Activated naive CD4-positive, alpha-beta T cell treated with anti-CD3 and anti-CD28 coated beads, Interleukin-2, amount 50 U/mL, for 72 hours (primary cell): ENCODE data around the gene JAZF1. TPM values are rescaled to one million over a fixed set of nuclear protein-coding genes. Genes with fewer than 3 reads are reported as not detected.
A peak's percentile ranks its signal among the peaks of the same experiment; 100 is the strongest.

Source experiments
- ATAC-seq, 2 donors: fragments of 150-1000 bp; cut with Tn5 transposase; 2 replicates each; pipeline ENCODE4 v1.10.0; 2021; ENCODE audit warnings: mild to moderate bottlenecking in 2 of 2, moderate library complexity in 2 of 2
- DNase-seq, 2 donors: peaks; one replicate each; pipeline ENCODE4 v3.0.0; 2021 to 2022; ENCODE audit warnings: low spot score in 2 of 2
- H3K27ac Mint-ChIP-seq, 2 donors: one replicate each; pipeline ENCODE4 v1.8.0; 2022; ENCODE audit warnings: mild to moderate bottlenecking in 2 of 2, mixed read lengths in 2 of 2
- H3K36me3 Mint-ChIP-seq, 2 donors: one replicate each; pipeline ENCODE4 v1.8.0; 2022; ENCODE audit warnings: mixed read lengths in 2 of 2
- H3K9me3 Mint-ChIP-seq, 2 donors: one replicate each; pipeline ENCODE4 v1.8.0; 2022; ENCODE audit warnings: mixed read lengths in 2 of 2
- total RNA-seq, 2 donors: library from RNA; stranded (reverse); gene quantifications; one replicate each; pipeline ENCODE4 v1.2.3, GENCODE V29; 2022

Gene JAZF1
- total RNA-seq, 2 donors from 2014 or later = 3.3 to 3.4 TPM

DNA sequence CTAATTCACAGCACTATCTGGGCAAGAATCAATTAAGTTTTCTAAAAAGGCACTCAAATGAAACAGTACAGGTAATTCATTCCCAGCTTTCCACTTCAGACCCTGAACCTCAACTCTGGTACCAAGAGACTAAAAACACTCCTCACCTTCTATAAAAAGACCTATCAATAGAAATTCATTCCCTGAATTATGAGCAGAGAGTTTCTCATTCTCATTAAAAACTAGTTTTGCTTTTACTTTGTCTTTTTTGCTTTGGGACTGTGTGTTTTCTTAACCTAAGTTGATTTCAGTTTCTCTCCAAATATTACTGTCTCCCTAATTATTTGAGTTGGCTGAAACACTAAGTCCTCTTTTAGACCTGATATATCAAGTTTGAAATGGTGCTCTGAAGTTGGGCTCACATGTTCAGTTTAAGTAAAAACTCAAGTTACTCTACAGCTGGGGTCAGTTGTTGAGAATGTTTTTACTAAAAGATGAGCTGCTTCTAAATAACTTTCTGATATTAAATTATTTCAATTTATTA, 189.5 kb downstream of the JAZF1 start:
- no peak for ATAC-seq

DNA sequence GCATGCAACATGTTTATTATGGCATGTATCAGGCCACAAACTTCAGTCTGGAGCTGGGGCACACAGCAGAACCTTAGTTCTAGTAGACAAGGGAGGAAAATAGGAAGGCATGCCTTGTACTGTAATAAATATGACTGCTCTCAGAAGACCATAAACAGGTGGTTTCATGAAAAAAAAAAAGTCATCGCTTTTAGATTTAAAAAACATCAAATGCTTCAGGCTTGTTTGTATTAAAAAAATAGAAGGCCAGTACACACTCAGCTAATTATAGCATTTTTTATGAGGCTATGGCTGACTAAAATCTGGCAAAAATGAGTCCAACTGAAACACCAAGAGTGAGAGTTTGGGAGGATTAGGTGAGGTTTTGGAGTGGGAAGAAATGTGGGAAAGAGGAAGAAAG, 204.1 kb downstream of the JAZF1 start:
- H3K9me3 Mint-ChIP-seq = peaks cover 4 to 18% of the 10 kb centered on the region in 2 donors
- DNase-seq (no peak), ATAC-seq (no peak)
- H3K27ac Mint-ChIP-seq = no peak overlapping the region
- H3K36me3 Mint-ChIP-seq = peaks cover 10 to 21% of the 10 kb centered on the region in 2 donors

More for the DNA sequence above, 189.5 kb downstream of the JAZF1 start:
- H3K9me3 Mint-ChIP-seq = peaks cover 3 to 4% of the 10 kb centered on the region in 2 donors
- H3K27ac Mint-ChIP-seq = no peak overlapping the region
- DNase-seq = no peak
- peaks cover 0 to 16% of the 10 kb centered on the region in 2 donors for H3K36me3 Mint-ChIP-seq

GRCh38 chr7:27973625-27974024, 207.0 kb downstream of the JAZF1 start:
- ATAC-seq (no peak), DNase-seq (no peak)
- H3K27ac Mint-ChIP-seq = no peak overlapping the region
- peaks cover 10 to 29% of the 10 kb centered on the region in 2 donors for H3K36me3 Mint-ChIP-seq
- H3K9me3 Mint-ChIP-seq = peaks cover 4 to 18% of the 10 kb centered on the region in 2 donors

GRCh38 chr7:27972276-27972675, 208.3 kb downstream of the JAZF1 start:
- Mint-ChIP-seq H3K27ac (peak overlapping the region; percentile 74 to 82), H3K36me3 (peaks cover 5 to 24% of the 10 kb centered on the region in 2 donors), H3K9me3 (peaks cover 0 to 18% of the 10 kb centered on the region in 2 donors)
- DNase-seq = peak in 1 of 2 donors; percentile 15
- peak; percentile 48 to 75 for ATAC-seq

- peaks cover 0 to 18% of the 10 kb centered on the region in 2 donors for H3K9me3 Mint-ChIP-seq
- H3K27ac Mint-ChIP-seq = peak overlapping the region in 1 of 2 donors; percentile 74
- DNase-seq = peak in 1 of 2 donors; percentile 6
- H3K36me3 Mint-ChIP-seq = peaks cover 0 to 18% of the 10 kb centered on the region in 2 donors
- ATAC-seq = peak in 1 of 2 donors; percentile 76
These were observed 209.3 kb downstream of the JAZF1 start for GRCh38 chr7:27971171-27971812.

- peaks cover 0 to 18% of the 10 kb centered on the region in 2 donors for H3K9me3 Mint-ChIP-seq
- DNase-seq (no peak), ATAC-seq (peak in 1 of 2 donors; percentile 47)
- H3K27ac Mint-ChIP-seq = no peak overlapping the region
- peaks cover 0 to 18% of the 10 kb centered on the region in 2 donors for H3K36me3 Mint-ChIP-seq
These were observed 210.2 kb downstream of the JAZF1 start for GRCh38 chr7:27970350-27970749.

GRCh38 chr7:27969346-27969745, 211.2 kb downstream of the JAZF1 start:
- Mint-ChIP-seq H3K9me3 (peaks cover 0 to 14% of the 10 kb centered on the region in 2 donors), H3K27ac (no peak overlapping the region), H3K36me3 (peaks cover 0 to 18% of the 10 kb centered on the region in 2 donors)
- DNase-seq (no peak), ATAC-seq (no peak)

- no peak for DNase-seq
- H3K27ac Mint-ChIP-seq = no peak overlapping the region
- peaks cover 0 to 5% of the 10 kb centered on the region in 2 donors for H3K9me3 Mint-ChIP-seq
- peaks cover 0 to 18% of the 10 kb centered on the region in 2 donors for H3K36me3 Mint-ChIP-seq
- ATAC-seq = no peak
These were observed 213.0 kb downstream of the JAZF1 start for GRCh38 chr7:27967639-27968038.

- DNase-seq (no peak), ATAC-seq (no peak)
- no peaks in the 10 kb centered on the region for H3K9me3 Mint-ChIP-seq
- H3K36me3 Mint-ChIP-seq = peaks cover 0 to 7% of the 10 kb centered on the region in 2 donors
- H3K27ac Mint-ChIP-seq = no peak overlapping the region
These were observed 214.3 kb downstream of the JAZF1 start for GRCh38 chr7:27966219-27966780.

GRCh38 chr7:27965650-27966049, 214.9 kb downstream of the JAZF1 start:
- Mint-ChIP-seq H3K27ac (no peak overlapping the region), H3K36me3 (peaks cover 0 to 6% of the 10 kb centered on the region in 2 donors), H3K9me3 (no peaks in the 10 kb centered on the region)
- ATAC-seq = no peak
- DNase-seq = no peak

GRCh38 chr7:27964820-27965219, 215.8 kb downstream of the JAZF1 start:
- H3K36me3 Mint-ChIP-seq = peaks cover 0 to 6% of the 10 kb centered on the region in 2 donors
- H3K27ac Mint-ChIP-seq = no peak overlapping the region
- DNase-seq = no peak
- H3K9me3 Mint-ChIP-seq = no peaks in the 10 kb centered on the region
- no peak for ATAC-seq

GRCh38 chr7:27963056-27963455, 217.5 kb downstream of the JAZF1 start:
- DNase-seq = no peak
- no peak overlapping the region for H3K27ac Mint-ChIP-seq
- ATAC-seq = no peak
- H3K36me3 Mint-ChIP-seq = no peaks in the 10 kb centered on the region
- no peaks in the 10 kb centered on the region for H3K9me3 Mint-ChIP-seq

DNA sequence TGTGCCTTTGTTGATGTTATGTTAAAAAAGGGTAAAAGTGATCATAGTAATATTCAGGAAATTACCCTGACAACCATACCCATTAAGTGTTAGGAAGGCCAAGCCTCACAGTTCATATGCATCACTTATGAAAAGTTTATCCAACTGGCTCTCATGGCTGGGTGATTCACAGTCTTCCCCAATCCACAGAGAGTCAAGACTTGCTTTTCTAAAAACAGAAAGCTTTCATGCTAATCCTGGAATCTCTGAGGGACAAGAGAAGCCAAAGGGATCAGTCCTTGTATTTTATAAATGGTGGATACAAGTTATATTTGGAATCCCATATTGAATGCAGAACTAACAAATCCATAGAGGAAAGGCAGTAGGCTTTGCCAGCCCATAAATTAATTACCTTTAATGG, 218.3 kb downstream of the JAZF1 start:
- H3K36me3 Mint-ChIP-seq = no peaks in the 10 kb centered on the region
- no peaks in the 10 kb centered on the region for H3K9me3 Mint-ChIP-seq
- ATAC-seq = no peak
- no peak overlapping the region for H3K27ac Mint-ChIP-seq
- DNase-seq = no peak

- no peak overlapping the region for H3K27ac Mint-ChIP-seq
- DNase-seq = no peak
- H3K9me3 Mint-ChIP-seq = no peaks in the 10 kb centered on the region
- ATAC-seq = peak in 1 of 2 donors; percentile 43
- no peaks in the 10 kb centered on the region for H3K36me3 Mint-ChIP-seq
These were observed 219.3 kb downstream of the JAZF1 start for GRCh38 chr7:27961255-27961654.

DNA sequence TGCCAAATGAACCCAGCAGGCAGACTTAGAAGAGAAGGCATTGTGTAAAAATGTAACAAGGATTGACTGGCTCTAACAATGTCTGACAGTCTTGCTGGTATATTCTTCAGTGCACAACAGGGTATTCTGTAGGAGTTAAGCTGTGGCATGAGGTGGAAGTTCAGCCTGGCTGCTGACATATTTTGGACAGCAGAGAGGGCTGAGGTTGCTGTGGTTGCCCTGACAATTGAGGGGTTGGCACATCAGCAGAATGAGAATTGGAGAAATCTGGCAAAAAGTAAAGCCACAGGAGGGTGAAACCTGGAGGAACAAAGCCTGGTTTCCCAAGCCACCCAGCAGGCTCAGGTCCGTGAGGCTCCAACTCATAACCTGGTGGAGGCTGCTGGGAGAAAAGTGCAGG, 220.2 kb downstream of the JAZF1 start:
- no peak overlapping the region for H3K27ac Mint-ChIP-seq
- DNase-seq = no peak
- H3K36me3 Mint-ChIP-seq = no peaks in the 10 kb centered on the region
- H3K9me3 Mint-ChIP-seq = no peaks in the 10 kb centered on the region
- no peak for ATAC-seq

GRCh38 chr7:27958933-27959548, 221.6 kb downstream of the JAZF1 start:
- ATAC-seq (no peak), DNase-seq (no peak)
- Mint-ChIP-seq H3K27ac (no peak overlapping the region), H3K9me3 (no peaks in the 10 kb centered on the region), H3K36me3 (no peaks in the 10 kb centered on the region)

GRCh38 chr7:27955596-27955995, 225.0 kb downstream of the JAZF1 start:
- Mint-ChIP-seq H3K36me3 (no peaks in the 10 kb centered on the region), H3K27ac (no peak overlapping the region), H3K9me3 (no peaks in the 10 kb centered on the region)
- DNase-seq = no peak
- no peak for ATAC-seq
